Measurements from ENCODE around the gene MAP3K9.

MAP3K9 gene

GRCh38 chr14:70788898-70789297 lies 20.4 kb downstream of the MAP3K9 start:
- DNase-seq (ENCODE audit: low read depth in 1 of 2, low spot score in 1 of 2): no peak

GRCh38 chr14:70785556-70785955 lies 23.8 kb downstream of the MAP3K9 start:
- DNase-seq (ENCODE audit: low read depth in 1 of 2, low spot score in 1 of 2): no peak

GRCh38 chr14:70784886-70785285 lies 24.4 kb downstream of the MAP3K9 start:
- DNase-seq (ENCODE audit: low read depth in 1 of 2, low spot score in 1 of 2): no peak

GRCh38 chr14:70782361-70782760 lies 27.0 kb downstream of the MAP3K9 start:
- DNase-seq (ENCODE audit: low read depth in 1 of 2, low spot score in 1 of 2): no peak

GRCh38 chr14:70780396-70781075 lies 28.8 kb downstream of the MAP3K9 start:
- DNase-seq (ENCODE audit: low read depth in 1 of 2, low spot score in 1 of 2): no peak

GRCh38 chr14:70779667-70780066 lies 29.6 kb downstream of the MAP3K9 start:
- no peak for DNase-seq (ENCODE audit: low read depth in 1 of 2, low spot score in 1 of 2)

- no peak for DNase-seq (ENCODE audit: low read depth in 1 of 2, low spot score in 1 of 2)
These were observed 33.1 kb downstream of the MAP3K9 start for GRCh38 chr14:70776197-70776596.

GRCh38 chr14:70773182-70773862 lies 36.0 kb downstream of the MAP3K9 start:
- DNase-seq (ENCODE audit: low read depth in 1 of 2, low spot score in 1 of 2): no peak

- no peak for DNase-seq (ENCODE audit: low read depth in 1 of 2, low spot score in 1 of 2)
These were observed 37.5 kb downstream of the MAP3K9 start for GRCh38 chr14:70771781-70772212.

GRCh38 chr14:70770490-70770889 lies 38.8 kb downstream of the MAP3K9 start:
- DNase-seq (ENCODE audit: low read depth in 1 of 2, low spot score in 1 of 2): no peak

- no peak for DNase-seq (ENCODE audit: low read depth in 1 of 2, low spot score in 1 of 2)
These were observed 49.9 kb downstream of the MAP3K9 start for GRCh38 chr14:70759398-70759797.

- no peak for DNase-seq (ENCODE audit: low read depth in 1 of 2, low spot score in 1 of 2)
These were observed 53.7 kb downstream of the MAP3K9 start for GRCh38 chr14:70755655-70756054.

- DNase-seq (ENCODE audit: low read depth in 1 of 2, low spot score in 1 of 2): no peak
These were observed 54.3 kb downstream of the MAP3K9 start for GRCh38 chr14:70754991-70755390.

- DNase-seq (ENCODE audit: low read depth in 1 of 2, low spot score in 1 of 2): no peak
These were observed 55.8 kb downstream of the MAP3K9 start for GRCh38 chr14:70753518-70753953.

- DNase-seq (ENCODE audit: low read depth in 1 of 2, low spot score in 1 of 2): no peak
These were observed 60.9 kb downstream of the MAP3K9 start for GRCh38 chr14:70748422-70748821.

GRCh38 chr14:70744641-70745040 lies 64.7 kb downstream of the MAP3K9 start:
- DNase-seq (ENCODE audit: low read depth in 1 of 2, low spot score in 1 of 2): no peak

GRCh38 chr14:70742316-70742715 lies 67.0 kb downstream of the MAP3K9 start:
- no peak for DNase-seq (ENCODE audit: low read depth in 1 of 2, low spot score in 1 of 2)

- no peak for DNase-seq (ENCODE audit: low read depth in 1 of 2, low spot score in 1 of 2)
These were observed 67.8 kb downstream of the MAP3K9 start for GRCh38 chr14:70741482-70741881.

- no peak for DNase-seq (ENCODE audit: low read depth in 1 of 2, low spot score in 1 of 2)
These were observed 74.3 kb downstream of the MAP3K9 start for GRCh38 chr14:70735043-70735442.

- DNase-seq (ENCODE audit: low read depth in 1 of 2, low spot score in 1 of 2): no peak
These were observed 77.7 kb downstream of the MAP3K9 start for GRCh38 chr14:70731447-70732239.

- DNase-seq (ENCODE audit: low read depth in 1 of 2, low spot score in 1 of 2): no peak
These were observed 78.9 kb downstream of the MAP3K9 start for GRCh38 chr14:70730393-70730792.
